A549 (cell line): ENCODE data around the gene EMC8.

Source experiments
- GATA3 ChIP-seq: IDR thresholded peaks from 2 replicates; pipeline ENCODE4 v1.6.1; 2012; ENCODE audit warnings: borderline replicate concordance
- HDAC2 ChIP-seq: fragments of 200-600 bp; sonication (generic); IDR thresholded peaks from 2 replicates; pipeline ENCODE4 v1.6.1; 2016
- POLR2A ChIP-seq: IDR thresholded peaks from 2 replicates; pipeline ENCODE4 v1.6.1; 2012; ENCODE audit warnings: mild to moderate bottlenecking, low read length
- POLR2AphosphoS2 ChIP-seq: conservative IDR thresholded peaks from 2 replicates; pipeline ENCODE4 v1.6.1; 2012; ENCODE audit warnings: low read length, improper control_type of control experiment, inconsistent platforms
- RFX5 ChIP-seq: fragments of 450-650 bp; IDR thresholded peaks from 2 replicates; pipeline ENCODE4 v1.7.1; 2014; ENCODE audit warnings: antibody characterized with exemption, mild to moderate bottlenecking, moderate library complexity
- RNF2 ChIP-seq: fragments of 200-600 bp; sonication (generic); IDR thresholded peaks from 2 replicates; pipeline ENCODE4 v1.6.1; 2016; ENCODE audit warnings: low read depth, mild to moderate bottlenecking, antibody characterized with exemption, moderate library complexity, borderline replicate concordance
- SMC3 ChIP-seq: fragments of >200 bp; sonication (Bioruptor Twin); formaldehyde crosslinking; IDR thresholded peaks from 3 replicates; pipeline ENCODE4 v1.6.1; 2018; ENCODE audit warnings: inconsistent platforms
- ZFP36 ChIP-seq: fragments of 450-650 bp; IDR thresholded peaks from 2 replicates; pipeline ENCODE4 v1.6.1; 2014; ENCODE audit warnings: borderline replicate concordance; ENCODE audit not compliant: partially characterized antibody
- TF ChIP-seq, protein P1 (sequence below): fragments of >200 bp; sonication (Bioruptor Twin); formaldehyde crosslinking; IDR thresholded peaks from 3 replicates; pipeline ENCODE4 v1.5.1; 2016
- TF ChIP-seq, protein P2 (sequence below): fragments of 150-350 bp; IDR thresholded peaks from 2 replicates; pipeline ENCODE4 v1.6.1; 2014; ENCODE audit warnings: low read depth, mild to moderate bottlenecking, low read length
- TF ChIP-seq, protein P3 (sequence below): fragments of 450-650 bp; IDR thresholded peaks from 2 replicates; pipeline ENCODE4 v1.6.1; 2014; ENCODE audit warnings: antibody characterized with exemption

DNA sequence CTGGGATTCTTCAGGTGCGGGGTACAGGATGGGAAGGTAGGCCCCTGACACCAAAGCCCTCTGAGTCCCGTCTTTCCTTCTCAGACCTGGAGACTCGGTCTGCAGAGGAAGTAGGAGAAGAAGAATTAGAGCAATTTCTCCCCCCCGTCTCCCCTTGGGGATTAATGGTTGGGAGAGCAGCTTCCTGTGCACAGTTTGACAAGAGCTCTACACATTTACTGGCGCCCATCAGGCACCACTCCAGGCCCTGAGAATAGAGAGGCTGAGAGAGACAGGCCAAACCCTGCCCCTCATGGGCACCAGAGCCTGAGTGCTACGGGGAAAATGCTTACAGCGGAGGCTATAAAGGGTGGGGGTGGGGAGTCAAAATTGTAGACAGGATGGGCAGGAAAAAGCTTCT is 44.9 kb downstream of the EMC8 start:
- no peak for TF ChIP-seq POLR2A
- TF ChIP-seq, protein P1, sequence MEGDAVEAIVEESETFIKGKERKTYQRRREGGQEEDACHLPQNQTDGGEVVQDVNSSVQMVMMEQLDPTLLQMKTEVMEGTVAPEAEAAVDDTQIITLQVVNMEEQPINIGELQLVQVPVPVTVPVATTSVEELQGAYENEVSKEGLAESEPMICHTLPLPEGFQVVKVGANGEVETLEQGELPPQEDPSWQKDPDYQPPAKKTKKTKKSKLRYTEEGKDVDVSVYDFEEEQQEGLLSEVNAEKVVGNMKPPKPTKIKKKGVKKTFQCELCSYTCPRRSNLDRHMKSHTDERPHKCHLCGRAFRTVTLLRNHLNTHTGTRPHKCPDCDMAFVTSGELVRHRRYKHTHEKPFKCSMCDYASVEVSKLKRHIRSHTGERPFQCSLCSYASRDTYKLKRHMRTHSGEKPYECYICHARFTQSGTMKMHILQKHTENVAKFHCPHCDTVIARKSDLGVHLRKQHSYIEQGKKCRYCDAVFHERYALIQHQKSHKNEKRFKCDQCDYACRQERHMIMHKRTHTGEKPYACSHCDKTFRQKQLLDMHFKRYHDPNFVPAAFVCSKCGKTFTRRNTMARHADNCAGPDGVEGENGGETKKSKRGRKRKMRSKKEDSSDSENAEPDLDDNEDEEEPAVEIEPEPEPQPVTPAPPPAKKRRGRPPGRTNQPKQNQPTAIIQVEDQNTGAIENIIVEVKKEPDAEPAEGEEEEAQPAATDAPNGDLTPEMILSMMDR, result no peak
- TF ChIP-seq POLR2AphosphoS2, result no peak
- TF ChIP-seq HDAC2, result no peak
- TF ChIP-seq, protein P2, sequence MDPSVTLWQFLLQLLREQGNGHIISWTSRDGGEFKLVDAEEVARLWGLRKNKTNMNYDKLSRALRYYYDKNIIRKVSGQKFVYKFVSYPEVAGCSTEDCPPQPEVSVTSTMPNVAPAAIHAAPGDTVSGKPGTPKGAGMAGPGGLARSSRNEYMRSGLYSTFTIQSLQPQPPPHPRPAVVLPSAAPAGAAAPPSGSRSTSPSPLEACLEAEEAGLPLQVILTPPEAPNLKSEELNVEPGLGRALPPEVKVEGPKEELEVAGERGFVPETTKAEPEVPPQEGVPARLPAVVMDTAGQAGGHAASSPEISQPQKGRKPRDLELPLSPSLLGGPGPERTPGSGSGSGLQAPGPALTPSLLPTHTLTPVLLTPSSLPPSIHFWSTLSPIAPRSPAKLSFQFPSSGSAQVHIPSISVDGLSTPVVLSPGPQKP, result no peak
- TF ChIP-seq SMC3, result no peak
- TF ChIP-seq ZFP36, result no peak
- TF ChIP-seq GATA3, result no peak
- no peak for TF ChIP-seq RFX5
- TF ChIP-seq, protein P3, sequence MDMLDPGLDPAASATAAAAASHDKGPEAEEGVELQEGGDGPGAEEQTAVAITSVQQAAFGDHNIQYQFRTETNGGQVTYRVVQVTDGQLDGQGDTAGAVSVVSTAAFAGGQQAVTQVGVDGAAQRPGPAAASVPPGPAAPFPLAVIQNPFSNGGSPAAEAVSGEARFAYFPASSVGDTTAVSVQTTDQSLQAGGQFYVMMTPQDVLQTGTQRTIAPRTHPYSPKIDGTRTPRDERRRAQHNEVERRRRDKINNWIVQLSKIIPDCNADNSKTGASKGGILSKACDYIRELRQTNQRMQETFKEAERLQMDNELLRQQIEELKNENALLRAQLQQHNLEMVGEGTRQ, result no peak
- TF ChIP-seq RNF2, result no peak
